Renal cortex interstitium (tissue), 11 donors: Measurements from ENCODE around the gene GMPS. TPM values are rescaled to one million over a fixed set of nuclear protein-coding genes. Genes with fewer than 3 reads are reported as not detected.
"Not testable (repeated sequence)": the region's sequence is repeated elsewhere in the genome, so short reads cannot be mapped to it uniquely, and the experiment has no call there.

Experiments used
- DNase-seq, 11 donors: peaks; one replicate each; pipeline ENCODE4 v3.0.0-alpha.2; 2013; ENCODE audit warnings: low read depth in 9 of 11, low spot score in 4 of 11; ENCODE audit errors: extremely low read depth in 1 of 11
- polyA plus RNA-seq, 3 donors: library from polyadenylated mRNA; unstranded; fragments of 120-200 nt; gene quantifications; one replicate each; pipeline ENCODE4 v1.2.1, GENCODE V29; 2013; ENCODE audit not compliant: insufficient read length in 3 of 3

The GMPS gene
- polyA plus RNA-seq, 3 donors, result 57.5 to 84.8 (median 70.6) TPM

GRCh38 chr3:155862290-155862982, 8.0 kb upstream of the GMPS start:
- DNase-seq, result not testable (repeated sequence)

GRCh38 chr3:155863072-155863784, 7.2 kb upstream of the GMPS start:
- no peak for DNase-seq

DNA sequence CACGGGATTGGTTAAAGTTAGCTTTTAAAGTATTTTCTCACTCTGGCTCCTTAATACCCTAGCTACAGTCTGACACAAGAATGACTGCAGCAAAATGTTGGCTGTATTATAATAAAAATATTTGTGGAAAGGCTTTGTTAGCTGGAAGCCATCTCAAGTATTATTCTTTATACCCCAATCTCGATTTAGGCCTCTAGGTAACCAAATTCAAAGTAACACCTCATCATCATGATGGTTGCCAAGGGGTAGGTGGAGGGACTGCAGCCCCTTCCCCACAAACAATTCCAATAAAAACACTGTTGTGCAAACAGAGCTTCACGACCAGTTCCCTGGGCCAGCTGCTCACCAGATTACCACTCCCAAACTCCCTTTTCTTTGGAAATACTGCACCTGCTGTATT, 759 bp upstream of the GMPS start:
- DNase-seq, result no peak

GRCh38 chr3:155870945-155871745, 695 bp downstream of the GMPS start:
- DNase-seq, result peak in 5 of 11 donors; percentile 28 to 47 (median 41)

GRCh38 chr3:155871746-155872158, 1.3 kb downstream of the GMPS start:
- DNase-seq, result no peak

DNA sequence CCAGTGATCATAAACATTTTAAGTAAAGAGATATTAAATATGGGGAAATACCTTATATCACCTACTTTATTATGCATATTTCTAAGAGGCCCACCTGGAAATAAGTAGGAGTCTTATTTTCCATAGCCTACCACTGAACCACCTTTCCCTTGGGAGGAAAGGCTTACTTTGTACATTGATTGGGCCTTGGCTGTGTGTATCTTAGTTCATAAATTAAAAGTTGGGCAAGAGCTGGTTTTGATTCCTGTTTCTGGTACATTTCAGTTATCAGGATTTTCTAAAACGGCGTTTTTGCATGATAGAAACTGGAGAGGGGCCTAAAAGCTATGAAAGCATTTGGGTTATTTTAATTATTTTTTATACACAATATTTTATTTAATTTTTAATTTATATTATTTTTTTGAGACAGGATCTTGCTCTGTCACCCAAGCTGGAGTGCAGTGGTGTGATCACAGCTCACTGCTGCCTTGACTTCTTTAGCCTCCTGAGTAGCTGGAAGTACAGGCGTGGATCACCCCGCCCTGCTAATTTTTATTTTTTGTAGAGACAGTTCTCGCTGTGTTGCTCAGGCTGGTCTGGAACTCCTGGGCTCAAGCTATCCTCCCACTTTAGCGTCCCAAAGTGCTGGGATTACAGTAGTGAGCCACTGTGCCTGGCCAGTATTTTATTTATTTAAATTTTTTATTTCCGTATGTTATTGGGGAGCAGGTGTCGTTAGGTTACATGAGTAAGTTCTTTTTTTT, 2.6 kb downstream of the GMPS start:
- DNase-seq, result no peak

DNA sequence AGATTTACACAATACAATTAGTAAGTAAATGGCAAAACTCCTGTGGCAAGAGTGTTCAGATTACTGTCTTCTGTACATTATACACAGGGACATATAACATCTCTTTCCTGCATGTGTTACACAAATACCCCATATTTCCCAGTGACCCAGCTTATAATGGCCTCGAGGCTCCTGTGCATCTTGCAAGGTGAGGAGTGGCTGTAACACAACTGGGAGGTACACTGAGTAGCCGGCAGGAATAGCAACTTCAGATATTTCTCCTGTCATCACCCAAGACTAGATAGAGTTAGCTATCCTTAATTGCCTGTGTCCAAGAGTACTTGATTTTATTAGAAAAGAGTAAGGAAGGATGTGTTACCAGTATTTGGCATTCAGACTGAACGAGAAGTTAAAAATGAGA, 5.6 kb downstream of the GMPS start:
- no peak for DNase-seq

DNA sequence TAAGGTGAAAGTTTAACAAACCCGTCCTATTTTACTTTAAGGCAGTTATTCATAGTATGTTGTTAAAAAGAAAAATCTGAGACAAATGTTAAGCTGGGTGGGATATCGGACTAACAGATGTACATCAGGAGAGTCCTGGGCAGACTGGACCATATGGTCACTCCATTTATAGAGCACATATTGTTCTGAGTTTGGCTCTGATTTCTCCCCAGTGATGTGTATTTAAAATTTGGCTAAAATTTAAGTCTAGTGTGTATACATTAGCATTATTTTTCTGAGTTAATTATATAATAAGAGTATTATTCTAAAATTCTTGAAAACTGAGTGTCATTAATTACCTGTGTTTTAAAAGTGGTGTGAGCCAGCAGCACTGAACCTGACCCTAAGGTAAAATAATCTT, 6.1 kb downstream of the GMPS start:
- DNase-seq, result no peak

GRCh38 chr3:155880286-155880685, 9.8 kb downstream of the GMPS start:
- DNase-seq, result no peak

DNA sequence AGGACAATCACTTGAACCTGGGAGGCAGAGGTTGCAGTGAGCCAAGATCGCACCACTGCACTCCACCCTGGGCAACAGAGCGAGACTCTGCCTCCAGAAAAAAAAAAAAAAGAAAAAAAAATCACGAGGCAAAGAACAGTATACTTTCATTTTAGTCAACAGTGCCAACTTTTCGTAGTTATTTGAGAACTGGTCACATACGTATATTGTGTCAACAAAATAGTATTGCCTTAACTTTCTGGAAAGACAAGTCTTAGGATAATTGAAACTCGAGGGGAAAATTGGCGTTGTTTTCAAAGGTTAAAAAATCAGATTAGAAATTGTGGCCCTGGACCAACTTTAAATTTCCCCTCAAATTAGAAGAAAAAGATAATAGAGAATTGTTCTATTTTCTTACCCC, 13.8 kb downstream of the GMPS start:
- DNase-seq, result no peak

DNA sequence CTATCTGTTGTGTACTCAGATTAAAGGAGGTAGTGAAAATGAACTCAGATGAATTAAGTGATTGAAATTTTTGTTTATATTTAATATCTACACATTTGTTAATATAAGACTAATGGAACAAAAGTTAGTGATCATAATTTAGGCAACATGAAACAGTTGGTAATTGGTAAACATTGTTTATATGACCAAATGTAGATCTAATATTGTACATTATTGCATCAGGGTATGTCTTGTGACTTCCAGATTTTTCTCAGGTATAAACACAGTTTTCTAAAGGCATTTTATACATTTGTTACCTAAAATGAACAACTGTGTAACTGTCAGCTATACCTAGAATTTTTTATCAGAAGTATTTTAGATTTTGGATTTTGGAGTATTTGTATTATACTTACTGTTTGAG, 14.8 kb downstream of the GMPS start:
- DNase-seq, result no peak

DNA sequence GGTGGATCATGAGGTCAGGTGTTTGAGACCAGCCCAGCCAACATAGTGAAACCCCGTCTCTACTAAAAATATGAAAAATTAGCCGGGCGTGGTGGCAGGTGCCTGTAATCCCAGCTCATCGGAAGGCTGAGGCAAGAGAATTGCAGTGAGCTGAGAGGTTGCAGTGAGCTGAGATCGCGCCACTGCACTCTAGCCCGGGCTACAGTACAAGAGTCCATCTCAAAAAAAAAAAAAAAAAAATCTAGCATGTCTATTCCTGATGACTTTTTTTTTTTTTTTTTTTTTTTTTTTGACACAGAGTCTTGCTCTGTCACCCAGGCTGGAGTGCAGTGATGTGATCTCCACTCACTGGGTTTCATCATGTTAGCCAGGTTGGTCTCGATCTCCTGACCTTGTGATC, 15.9 kb downstream of the GMPS start:
- not testable (repeated sequence) for DNase-seq

- DNase-seq, result no peak
These were observed 16.5 kb downstream of the GMPS start for GRCh38 chr3:155886915-155887314.

GRCh38 chr3:155889212-155889611, 18.8 kb downstream of the GMPS start:
- no peak for DNase-seq

DNA sequence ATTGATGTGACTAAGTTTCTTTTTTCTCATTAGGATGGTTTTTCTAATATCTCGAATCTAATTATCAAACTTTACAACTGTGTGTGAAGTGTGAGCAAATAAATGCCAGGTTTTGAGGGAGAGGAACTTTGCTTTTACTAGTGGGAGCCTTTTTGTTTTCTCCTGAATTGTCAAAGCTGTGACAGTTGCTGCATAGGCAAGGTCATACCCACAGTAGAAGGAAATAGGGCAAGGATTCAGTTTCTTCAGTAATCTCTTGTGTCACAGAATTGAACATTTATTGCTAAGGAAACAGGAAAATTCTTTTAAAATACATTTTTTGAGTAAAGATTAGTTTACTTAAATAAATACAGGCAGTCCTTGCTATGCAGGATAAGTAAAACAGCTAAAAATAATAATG, 19.5 kb downstream of the GMPS start:
- DNase-seq, result no peak

DNA sequence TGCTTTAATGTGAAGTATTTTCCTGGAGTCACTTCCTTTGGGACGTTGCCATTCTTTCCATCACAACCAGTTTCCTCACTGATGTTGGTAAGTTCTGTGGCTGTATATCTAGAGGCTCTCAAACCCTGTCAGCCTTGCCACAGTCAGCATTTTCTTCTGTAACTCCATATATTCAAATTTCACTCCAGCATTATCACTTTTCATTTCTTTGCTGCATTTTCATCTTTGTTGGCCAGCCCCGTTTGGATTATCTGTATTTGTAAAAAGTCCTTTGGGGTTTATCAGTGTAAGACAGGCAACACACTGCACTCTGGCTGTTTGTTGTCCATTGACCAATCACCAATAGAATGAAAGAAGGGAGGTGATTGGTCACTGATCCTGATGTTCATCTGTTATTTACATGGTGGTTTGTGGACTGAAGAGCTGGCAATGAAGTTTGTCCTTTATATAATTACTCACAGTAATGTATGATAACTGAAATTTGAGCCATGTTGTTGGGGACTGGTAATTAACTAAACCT, 20.3 kb downstream of the GMPS start:
- no peak for DNase-seq

- DNase-seq, result no peak
These were observed 20.9 kb downstream of the GMPS start for GRCh38 chr3:155891321-155891720.

DNA sequence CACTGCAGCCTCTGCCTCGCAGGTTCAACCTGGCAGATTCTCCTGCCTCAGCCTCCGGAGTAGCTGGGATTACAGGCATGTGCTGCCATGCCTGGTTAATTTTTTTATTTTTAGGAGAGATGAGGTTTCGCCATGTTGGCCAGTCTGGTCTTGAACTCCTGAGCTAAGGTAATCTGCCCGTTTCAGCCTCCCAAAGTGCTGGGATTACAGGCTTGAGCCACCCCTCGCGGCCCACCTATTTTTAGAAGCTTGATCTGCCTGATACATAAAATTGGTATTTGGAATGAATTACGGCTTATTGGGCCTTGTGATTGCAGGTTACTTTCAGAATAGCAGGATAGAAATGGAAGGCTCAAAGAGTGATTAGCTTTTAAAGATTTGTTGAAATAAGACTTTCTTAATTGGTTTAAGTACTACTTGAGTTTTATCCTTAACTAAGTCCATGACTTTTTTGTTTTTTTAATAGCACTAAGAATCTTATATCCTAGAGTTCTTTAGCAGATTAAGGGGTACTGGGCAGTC, 25.0 kb downstream of the GMPS start:
- no peak for DNase-seq

- DNase-seq, result no peak
These were observed 36.5 kb downstream of the GMPS start for GRCh38 chr3:155906900-155907299.
